ENCODE measurements around the gene LRRN1. TPM values are rescaled to one million over a fixed set of nuclear protein-coding genes. Genes with fewer than 3 reads are reported as not detected.

The LRRN1 gene
- total and polyA plus RNA-seq, 2 of the 4 experiments (the other 2 are of a cell fraction) = 0.18 to 0.41 TPM

DNA sequence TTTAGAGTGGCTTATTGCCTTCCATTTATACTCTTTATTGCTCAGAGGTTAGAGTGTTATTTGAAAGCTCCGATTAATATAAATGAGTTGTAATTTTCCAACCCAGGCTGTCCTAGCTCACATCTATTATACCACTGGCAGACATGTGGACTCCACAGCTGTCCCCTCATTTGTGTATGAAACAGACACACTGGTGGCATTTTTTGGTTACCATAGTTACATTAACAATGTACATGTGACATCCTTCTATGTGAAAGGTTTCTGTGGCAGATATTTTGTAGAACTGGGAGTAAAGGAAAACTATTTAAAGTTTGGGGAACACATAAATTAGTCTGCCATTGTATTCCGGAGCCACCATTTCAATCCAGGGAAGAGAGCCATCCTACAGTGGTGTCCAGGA lies 5.3 kb downstream of the LRRN1 start:
- no peak for ATAC-seq (ENCODE audit: low read depth)

More for the DNA sequence above, 5.3 kb downstream of the LRRN1 start:
- Histone ChIP-seq H4K91ac (ENCODE audit: insufficient read depth, low read depth, low read length) (no peak overlapping the region), H3K36me3 (ENCODE audit: control insufficient read depth, insufficient read depth, low read length) (no peaks in the 10 kb centered on the region), H3K79me1 (ENCODE audit: low read depth in 1 of 2, low read length in 2 of 2) (no peaks in the 10 kb centered on the region), H2AFZ (replicated peaks; ENCODE audit: low read length, poor library complexity) (no peak overlapping the region), H3K9ac (ENCODE audit: low read depth, low read length) (no peak overlapping the region), H3K14ac (replicated peaks; ENCODE audit: low read depth, low read length) (no peak overlapping the region), H2BK120ac (ENCODE audit: low read depth, low read length) (no peak overlapping the region), H2BK15ac (ENCODE audit: low read depth, low read length) (no peak overlapping the region), H2BK5ac (ENCODE audit: low read depth, low read length, poor library complexity, severe bottlenecking) (no peak overlapping the region), H2BK20ac (ENCODE audit: low read depth, low read length) (no peak overlapping the region), H4K8ac (ENCODE audit: low read depth in 2 of 2, low read length in 2 of 2) (no peak overlapping the region), H3K27ac (ENCODE audit: insufficient read depth, low read length) (no peak overlapping the region), H3K9me1 (ENCODE audit: insufficient read depth, low read length) (no peaks in the 10 kb centered on the region), H2AK5ac (ENCODE audit: low read depth, low read length) (no peak overlapping the region), H3K23ac (ENCODE audit: low read depth, low read length) (no peak overlapping the region), H3K18ac (ENCODE audit: low read depth, low read length) (no peak overlapping the region), H3K4ac (ENCODE audit: low read depth, low read length) (no peak overlapping the region), H3K4me1 (ENCODE audit: control insufficient read depth, insufficient read depth, low read length) (no peaks in the 10 kb centered on the region), H3K4me2 (ENCODE audit: low read depth, low read length) (no peak overlapping the region), H3K9me3 (ENCODE audit: control insufficient read depth, insufficient read depth, low read length) (peaks cover 8% of the 10 kb centered on the region), H2AK9ac (replicated peaks; ENCODE audit: low read depth, low read length, poor library complexity) (no peak overlapping the region), H4K20me1 (ENCODE audit: insufficient read depth, low read length) (no peaks in the 10 kb centered on the region), H3K27me3 (ENCODE audit: control insufficient read depth, insufficient read depth, low read length) (no peaks in the 10 kb centered on the region), H3K4me3 (ENCODE audit: insufficient read depth, low read depth, low read length) (no peak overlapping the region), H4K5ac (ENCODE audit: low read depth, low read length) (no peak overlapping the region), H3K56ac (ENCODE audit: extremely low read depth, insufficient read depth, low read length) (no peak overlapping the region)
- POLR2A ChIA-PET (ENCODE audit: unreplicated experiment) = no interaction called here
- TF ChIP-seq, protein P1, sequence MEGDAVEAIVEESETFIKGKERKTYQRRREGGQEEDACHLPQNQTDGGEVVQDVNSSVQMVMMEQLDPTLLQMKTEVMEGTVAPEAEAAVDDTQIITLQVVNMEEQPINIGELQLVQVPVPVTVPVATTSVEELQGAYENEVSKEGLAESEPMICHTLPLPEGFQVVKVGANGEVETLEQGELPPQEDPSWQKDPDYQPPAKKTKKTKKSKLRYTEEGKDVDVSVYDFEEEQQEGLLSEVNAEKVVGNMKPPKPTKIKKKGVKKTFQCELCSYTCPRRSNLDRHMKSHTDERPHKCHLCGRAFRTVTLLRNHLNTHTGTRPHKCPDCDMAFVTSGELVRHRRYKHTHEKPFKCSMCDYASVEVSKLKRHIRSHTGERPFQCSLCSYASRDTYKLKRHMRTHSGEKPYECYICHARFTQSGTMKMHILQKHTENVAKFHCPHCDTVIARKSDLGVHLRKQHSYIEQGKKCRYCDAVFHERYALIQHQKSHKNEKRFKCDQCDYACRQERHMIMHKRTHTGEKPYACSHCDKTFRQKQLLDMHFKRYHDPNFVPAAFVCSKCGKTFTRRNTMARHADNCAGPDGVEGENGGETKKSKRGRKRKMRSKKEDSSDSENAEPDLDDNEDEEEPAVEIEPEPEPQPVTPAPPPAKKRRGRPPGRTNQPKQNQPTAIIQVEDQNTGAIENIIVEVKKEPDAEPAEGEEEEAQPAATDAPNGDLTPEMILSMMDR (conservative IDR thresholded peaks at IDR 0.05; ENCODE audit: low read depth, low read length) = no peak
- TF ChIP-seq, protein P2, sequence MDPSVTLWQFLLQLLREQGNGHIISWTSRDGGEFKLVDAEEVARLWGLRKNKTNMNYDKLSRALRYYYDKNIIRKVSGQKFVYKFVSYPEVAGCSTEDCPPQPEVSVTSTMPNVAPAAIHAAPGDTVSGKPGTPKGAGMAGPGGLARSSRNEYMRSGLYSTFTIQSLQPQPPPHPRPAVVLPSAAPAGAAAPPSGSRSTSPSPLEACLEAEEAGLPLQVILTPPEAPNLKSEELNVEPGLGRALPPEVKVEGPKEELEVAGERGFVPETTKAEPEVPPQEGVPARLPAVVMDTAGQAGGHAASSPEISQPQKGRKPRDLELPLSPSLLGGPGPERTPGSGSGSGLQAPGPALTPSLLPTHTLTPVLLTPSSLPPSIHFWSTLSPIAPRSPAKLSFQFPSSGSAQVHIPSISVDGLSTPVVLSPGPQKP (IDR thresholded peaks at IDR 0.05; ENCODE audit: borderline replicate concordance, low read depth, low read length) = no peak
- CTCF ChIA-PET = no interaction called here
- whole genome bisulfite sequencing, 2 experiments (ENCODE audit: extremely low coverage in 2 of 2, insufficient read length in 1 of 2) = no CpG with 5 or more reads among the region's 2 CpGs
- BruUV-seq (replicated peaks) = no TSS peak
- in situ Hi-C loops (cut with MboI; ENCODE audit: low sequenced_read_pairs) = no loop called here
- dilution Hi-C loops (cut with HindIII; ENCODE audit: low sequenced_read_pairs, unreplicated experiment) = no loop called here
- intact Hi-C loops (cut with micrococcal nuclease) = no loop called here
- no peak for DNase-seq

Data from IMR-90 (cell line).